Measurements from ENCODE around the gene STK38.

Gene STK38

GRCh38 chr6:36510365-36510764, 36.9 kb downstream of the STK38 start:
- Histone ChIP-seq H3K4me3 (ENCODE audit: low read depth in 1 of 2, low read length in 2 of 2) (no peak overlapping the region), H3K9ac (ENCODE audit: low read depth in 1 of 2, low read length in 2 of 2) (no peak overlapping the region), H3K4me1 (ENCODE audit: control insufficient read depth in 1 of 2, insufficient read depth in 2 of 2, low read length in 2 of 2) (peaks cover 26 to 43% of the 10 kb centered on the region in 2 donors), H3K36me3 (ENCODE audit: control insufficient read depth in 1 of 2, insufficient read depth in 2 of 2, low read length in 2 of 2) (peaks cover 25% of the 10 kb centered on the region in 2 donors), H3K9me3 (ENCODE audit: control insufficient read depth in 1 of 2, low read length in 2 of 2) (no peaks in the 10 kb centered on the region), H3K27me3 (ENCODE audit: control insufficient read depth in 1 of 2, insufficient read depth in 2 of 2, low read length in 2 of 2) (no peaks in the 10 kb centered on the region), H3K27ac (ENCODE audit: low read depth, low read length) (no peak overlapping the region)

- Histone ChIP-seq H3K9ac (ENCODE audit: low read depth in 1 of 2, low read length in 2 of 2) (no peak overlapping the region), H3K27me3 (ENCODE audit: control insufficient read depth in 1 of 2, insufficient read depth in 2 of 2, low read length in 2 of 2) (no peaks in the 10 kb centered on the region), H3K36me3 (ENCODE audit: control insufficient read depth in 1 of 2, insufficient read depth in 2 of 2, low read length in 2 of 2) (peaks cover 24 to 25% of the 10 kb centered on the region in 2 donors), H3K4me3 (ENCODE audit: low read depth in 1 of 2, low read length in 2 of 2) (no peak overlapping the region), H3K4me1 (ENCODE audit: control insufficient read depth in 1 of 2, insufficient read depth in 2 of 2, low read length in 2 of 2) (peaks cover 32 to 52% of the 10 kb centered on the region in 2 donors), H3K27ac (ENCODE audit: low read depth, low read length) (no peak overlapping the region), H3K9me3 (ENCODE audit: control insufficient read depth in 1 of 2, low read length in 2 of 2) (no peaks in the 10 kb centered on the region)
Observed at GRCh38 chr6:36508532-36508931, 38.7 kb downstream of the STK38 start.

GRCh38 chr6:36506611-36507010, 40.7 kb downstream of the STK38 start:
- no peaks in the 10 kb centered on the region for H3K27me3 ChIP-seq (ENCODE audit: control insufficient read depth in 1 of 2, insufficient read depth in 2 of 2, low read length in 2 of 2)
- no peak overlapping the region for H3K27ac ChIP-seq (ENCODE audit: low read depth, low read length)
- H3K9ac ChIP-seq (ENCODE audit: low read depth in 1 of 2, low read length in 2 of 2): no peak overlapping the region
- no peaks in the 10 kb centered on the region for H3K9me3 ChIP-seq (ENCODE audit: control insufficient read depth in 1 of 2, low read length in 2 of 2)
- H3K4me3 ChIP-seq (ENCODE audit: low read depth in 1 of 2, low read length in 2 of 2): no peak overlapping the region
- peaks cover 21 to 24% of the 10 kb centered on the region in 2 donors for H3K36me3 ChIP-seq (ENCODE audit: control insufficient read depth in 1 of 2, insufficient read depth in 2 of 2, low read length in 2 of 2)
- peaks cover 30 to 56% of the 10 kb centered on the region in 2 donors for H3K4me1 ChIP-seq (ENCODE audit: control insufficient read depth in 1 of 2, insufficient read depth in 2 of 2, low read length in 2 of 2)

- H3K4me1 ChIP-seq (ENCODE audit: control insufficient read depth in 1 of 2, insufficient read depth in 2 of 2, low read length in 2 of 2): peaks cover 30 to 55% of the 10 kb centered on the region in 2 donors
- H3K27me3 ChIP-seq (ENCODE audit: control insufficient read depth in 1 of 2, insufficient read depth in 2 of 2, low read length in 2 of 2): no peaks in the 10 kb centered on the region
- H3K4me3 ChIP-seq (ENCODE audit: low read depth in 1 of 2, low read length in 2 of 2): no peak overlapping the region
- peaks cover 19 to 22% of the 10 kb centered on the region in 2 donors for H3K36me3 ChIP-seq (ENCODE audit: control insufficient read depth in 1 of 2, insufficient read depth in 2 of 2, low read length in 2 of 2)
- H3K27ac ChIP-seq (ENCODE audit: low read depth, low read length): no peak overlapping the region
- H3K9me3 ChIP-seq (ENCODE audit: control insufficient read depth in 1 of 2, low read length in 2 of 2): no peaks in the 10 kb centered on the region
- H3K9ac ChIP-seq (ENCODE audit: low read depth in 1 of 2, low read length in 2 of 2): no peak overlapping the region
Observed at GRCh38 chr6:36505744-36506534, 41.3 kb downstream of the STK38 start.

GRCh38 chr6:36504982-36505381, 42.3 kb downstream of the STK38 start:
- Histone ChIP-seq H3K9me3 (ENCODE audit: control insufficient read depth in 1 of 2, low read length in 2 of 2) (no peaks in the 10 kb centered on the region), H3K4me3 (ENCODE audit: low read depth in 1 of 2, low read length in 2 of 2) (no peak overlapping the region), H3K9ac (ENCODE audit: low read depth in 1 of 2, low read length in 2 of 2) (no peak overlapping the region), H3K36me3 (ENCODE audit: control insufficient read depth in 1 of 2, insufficient read depth in 2 of 2, low read length in 2 of 2) (peaks cover 10 to 13% of the 10 kb centered on the region in 2 donors), H3K27ac (ENCODE audit: low read depth, low read length) (no peak overlapping the region), H3K4me1 (ENCODE audit: control insufficient read depth in 1 of 2, insufficient read depth in 2 of 2, low read length in 2 of 2) (peaks cover 30 to 48% of the 10 kb centered on the region in 2 donors), H3K27me3 (ENCODE audit: control insufficient read depth in 1 of 2, insufficient read depth in 2 of 2, low read length in 2 of 2) (no peaks in the 10 kb centered on the region)

- Histone ChIP-seq H3K9ac (ENCODE audit: low read depth in 1 of 2, low read length in 2 of 2) (no peak overlapping the region), H3K9me3 (ENCODE audit: control insufficient read depth in 1 of 2, low read length in 2 of 2) (no peaks in the 10 kb centered on the region), H3K4me3 (ENCODE audit: low read depth in 1 of 2, low read length in 2 of 2) (peak overlapping the region in 1 of 2 donors; percentile 38), H3K27me3 (ENCODE audit: control insufficient read depth in 1 of 2, insufficient read depth in 2 of 2, low read length in 2 of 2) (no peaks in the 10 kb centered on the region), H3K27ac (ENCODE audit: low read depth, low read length) (no peak overlapping the region), H3K4me1 (ENCODE audit: control insufficient read depth in 1 of 2, insufficient read depth in 2 of 2, low read length in 2 of 2) (peaks cover 30 to 48% of the 10 kb centered on the region in 2 donors), H3K36me3 (ENCODE audit: control insufficient read depth in 1 of 2, insufficient read depth in 2 of 2, low read length in 2 of 2) (peaks cover 11 to 15% of the 10 kb centered on the region in 2 donors)
Observed at GRCh38 chr6:36504181-36504580, 43.1 kb downstream of the STK38 start.

GRCh38 chr6:36501686-36502085, 45.6 kb downstream of the STK38 start:
- no peak overlapping the region for H3K4me3 ChIP-seq (ENCODE audit: low read depth in 1 of 2, low read length in 2 of 2)
- peaks cover 22 to 39% of the 10 kb centered on the region in 2 donors for H3K4me1 ChIP-seq (ENCODE audit: control insufficient read depth in 1 of 2, insufficient read depth in 2 of 2, low read length in 2 of 2)
- H3K36me3 ChIP-seq (ENCODE audit: control insufficient read depth in 1 of 2, insufficient read depth in 2 of 2, low read length in 2 of 2): peaks cover 13 to 27% of the 10 kb centered on the region in 2 donors
- no peak overlapping the region for H3K27ac ChIP-seq (ENCODE audit: low read depth, low read length)
- no peaks in the 10 kb centered on the region for H3K9me3 ChIP-seq (ENCODE audit: control insufficient read depth in 1 of 2, low read length in 2 of 2)
- H3K27me3 ChIP-seq (ENCODE audit: control insufficient read depth in 1 of 2, insufficient read depth in 2 of 2, low read length in 2 of 2): no peaks in the 10 kb centered on the region
- H3K9ac ChIP-seq (ENCODE audit: low read depth in 1 of 2, low read length in 2 of 2): no peak overlapping the region

- Histone ChIP-seq H3K27me3 (ENCODE audit: control insufficient read depth in 1 of 2, insufficient read depth in 2 of 2, low read length in 2 of 2) (no peaks in the 10 kb centered on the region), H3K9ac (ENCODE audit: low read depth in 1 of 2, low read length in 2 of 2) (no peak overlapping the region), H3K4me1 (ENCODE audit: control insufficient read depth in 1 of 2, insufficient read depth in 2 of 2, low read length in 2 of 2) (peaks cover 8 to 21% of the 10 kb centered on the region in 2 donors), H3K27ac (ENCODE audit: low read depth, low read length) (no peak overlapping the region), H3K4me3 (ENCODE audit: low read depth in 1 of 2, low read length in 2 of 2) (no peak overlapping the region), H3K9me3 (ENCODE audit: control insufficient read depth in 1 of 2, low read length in 2 of 2) (no peaks in the 10 kb centered on the region), H3K36me3 (ENCODE audit: control insufficient read depth in 1 of 2, insufficient read depth in 2 of 2, low read length in 2 of 2) (peaks cover 20 to 36% of the 10 kb centered on the region in 2 donors)
Observed at GRCh38 chr6:36499918-36500317, 47.4 kb downstream of the STK38 start.

- no peaks in the 10 kb centered on the region for H3K4me1 ChIP-seq (ENCODE audit: control insufficient read depth in 1 of 2, insufficient read depth in 2 of 2, low read length in 2 of 2)
- no peaks in the 10 kb centered on the region for H3K9me3 ChIP-seq (ENCODE audit: control insufficient read depth in 1 of 2, low read length in 2 of 2)
- H3K27ac ChIP-seq (ENCODE audit: low read depth, low read length): no peak overlapping the region
- H3K27me3 ChIP-seq (ENCODE audit: control insufficient read depth in 1 of 2, insufficient read depth in 2 of 2, low read length in 2 of 2): no peaks in the 10 kb centered on the region
- peaks cover 25 to 52% of the 10 kb centered on the region in 2 donors for H3K36me3 ChIP-seq (ENCODE audit: control insufficient read depth in 1 of 2, insufficient read depth in 2 of 2, low read length in 2 of 2)
- no peak overlapping the region for H3K4me3 ChIP-seq (ENCODE audit: low read depth in 1 of 2, low read length in 2 of 2)
- no peak overlapping the region for H3K9ac ChIP-seq (ENCODE audit: low read depth in 1 of 2, low read length in 2 of 2)
Observed at GRCh38 chr6:36495086-36495485, 52.2 kb downstream of the STK38 start.

- no peaks in the 10 kb centered on the region for H3K4me1 ChIP-seq (ENCODE audit: control insufficient read depth in 1 of 2, insufficient read depth in 2 of 2, low read length in 2 of 2)
- H3K9ac ChIP-seq (ENCODE audit: low read depth in 1 of 2, low read length in 2 of 2): no peak overlapping the region
- H3K4me3 ChIP-seq (ENCODE audit: low read depth in 1 of 2, low read length in 2 of 2): no peak overlapping the region
- no peaks in the 10 kb centered on the region for H3K27me3 ChIP-seq (ENCODE audit: control insufficient read depth in 1 of 2, insufficient read depth in 2 of 2, low read length in 2 of 2)
- no peaks in the 10 kb centered on the region for H3K9me3 ChIP-seq (ENCODE audit: control insufficient read depth in 1 of 2, low read length in 2 of 2)
- peaks cover 25 to 50% of the 10 kb centered on the region in 2 donors for H3K36me3 ChIP-seq (ENCODE audit: control insufficient read depth in 1 of 2, insufficient read depth in 2 of 2, low read length in 2 of 2)
- H3K27ac ChIP-seq (ENCODE audit: low read depth, low read length): no peak overlapping the region
Observed at GRCh38 chr6:36493859-36494258, 53.4 kb downstream of the STK38 start.
